H1 (cell line): ENCODE results near the gene CAPN14. TPM values are rescaled to one million over a fixed set of nuclear protein-coding genes. Genes with fewer than 3 reads are reported as not detected.

Experiments used
- polyA plus RNA-seq, 7 experiments: library from polyadenylated mRNA; depleted of rRNA in 3 of 7; stranded (reverse) in 5 of 7; unstranded in 2 of 7; fragments of >200 nt in 5 of 7; fragments of 200-250 nt in 2 of 7; gene quantifications; 1 replicate in 5 of 7; 2 replicates in 1 of 7; 4 replicates in 1 of 7; pipeline versions ENCODE4 v1.2.1 to v1.2.3, GENCODE V29; 2011 to 2013; ENCODE audit warnings: missing spikeins in 2 of 7, mixed read lengths in 2 of 7
- total RNA-seq: library from RNA; stranded (reverse); fragmentation: NEBNext Ultra II Directional; extraction: Animal tissue kit (Norgen Biotek cat#: 25700); gene quantifications from 2 replicates; pipeline ENCODE4 v1.2.1, GENCODE V29; 2021
- TF ChIP-seq, protein P1 (sequence below): fragments of 300-600 bp; sonication (generic); IDR thresholded peaks from 2 replicates; pipeline ENCODE4 v1.7.1; 2012; ENCODE audit warnings: low read length, moderate library complexity, mild to moderate bottlenecking, inconsistent platforms; ENCODE audit not compliant: insufficient replicate concordance

CAPN14 gene
- total and polyA plus RNA-seq, 2 of the 8 experiments (the other 6 are each of a cell fraction or from before 2014, with no cell fraction given), result 0.07 TPM; not detected in 1

DNA sequence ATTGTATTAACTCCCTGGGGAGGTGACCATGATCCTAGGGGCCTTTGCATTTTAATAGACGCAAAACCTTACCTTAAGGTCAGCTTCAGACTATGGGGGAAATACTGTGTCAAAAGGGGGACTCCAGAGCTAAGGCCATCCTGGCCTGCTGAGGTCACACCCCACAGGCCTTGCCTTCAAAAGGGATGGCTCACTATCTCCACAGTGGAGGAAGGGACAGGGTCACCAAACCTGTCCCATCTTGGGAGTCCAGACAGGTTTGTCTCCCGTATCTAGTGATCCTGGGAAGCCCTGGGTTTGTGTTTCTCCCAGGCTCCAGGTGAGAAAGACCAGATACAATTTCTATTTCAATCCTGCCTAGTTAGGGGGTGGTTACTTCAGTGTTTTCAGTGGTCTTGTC, 24.9 kb downstream of the CAPN14 start (continued):
- TF ChIP-seq, protein P1, sequence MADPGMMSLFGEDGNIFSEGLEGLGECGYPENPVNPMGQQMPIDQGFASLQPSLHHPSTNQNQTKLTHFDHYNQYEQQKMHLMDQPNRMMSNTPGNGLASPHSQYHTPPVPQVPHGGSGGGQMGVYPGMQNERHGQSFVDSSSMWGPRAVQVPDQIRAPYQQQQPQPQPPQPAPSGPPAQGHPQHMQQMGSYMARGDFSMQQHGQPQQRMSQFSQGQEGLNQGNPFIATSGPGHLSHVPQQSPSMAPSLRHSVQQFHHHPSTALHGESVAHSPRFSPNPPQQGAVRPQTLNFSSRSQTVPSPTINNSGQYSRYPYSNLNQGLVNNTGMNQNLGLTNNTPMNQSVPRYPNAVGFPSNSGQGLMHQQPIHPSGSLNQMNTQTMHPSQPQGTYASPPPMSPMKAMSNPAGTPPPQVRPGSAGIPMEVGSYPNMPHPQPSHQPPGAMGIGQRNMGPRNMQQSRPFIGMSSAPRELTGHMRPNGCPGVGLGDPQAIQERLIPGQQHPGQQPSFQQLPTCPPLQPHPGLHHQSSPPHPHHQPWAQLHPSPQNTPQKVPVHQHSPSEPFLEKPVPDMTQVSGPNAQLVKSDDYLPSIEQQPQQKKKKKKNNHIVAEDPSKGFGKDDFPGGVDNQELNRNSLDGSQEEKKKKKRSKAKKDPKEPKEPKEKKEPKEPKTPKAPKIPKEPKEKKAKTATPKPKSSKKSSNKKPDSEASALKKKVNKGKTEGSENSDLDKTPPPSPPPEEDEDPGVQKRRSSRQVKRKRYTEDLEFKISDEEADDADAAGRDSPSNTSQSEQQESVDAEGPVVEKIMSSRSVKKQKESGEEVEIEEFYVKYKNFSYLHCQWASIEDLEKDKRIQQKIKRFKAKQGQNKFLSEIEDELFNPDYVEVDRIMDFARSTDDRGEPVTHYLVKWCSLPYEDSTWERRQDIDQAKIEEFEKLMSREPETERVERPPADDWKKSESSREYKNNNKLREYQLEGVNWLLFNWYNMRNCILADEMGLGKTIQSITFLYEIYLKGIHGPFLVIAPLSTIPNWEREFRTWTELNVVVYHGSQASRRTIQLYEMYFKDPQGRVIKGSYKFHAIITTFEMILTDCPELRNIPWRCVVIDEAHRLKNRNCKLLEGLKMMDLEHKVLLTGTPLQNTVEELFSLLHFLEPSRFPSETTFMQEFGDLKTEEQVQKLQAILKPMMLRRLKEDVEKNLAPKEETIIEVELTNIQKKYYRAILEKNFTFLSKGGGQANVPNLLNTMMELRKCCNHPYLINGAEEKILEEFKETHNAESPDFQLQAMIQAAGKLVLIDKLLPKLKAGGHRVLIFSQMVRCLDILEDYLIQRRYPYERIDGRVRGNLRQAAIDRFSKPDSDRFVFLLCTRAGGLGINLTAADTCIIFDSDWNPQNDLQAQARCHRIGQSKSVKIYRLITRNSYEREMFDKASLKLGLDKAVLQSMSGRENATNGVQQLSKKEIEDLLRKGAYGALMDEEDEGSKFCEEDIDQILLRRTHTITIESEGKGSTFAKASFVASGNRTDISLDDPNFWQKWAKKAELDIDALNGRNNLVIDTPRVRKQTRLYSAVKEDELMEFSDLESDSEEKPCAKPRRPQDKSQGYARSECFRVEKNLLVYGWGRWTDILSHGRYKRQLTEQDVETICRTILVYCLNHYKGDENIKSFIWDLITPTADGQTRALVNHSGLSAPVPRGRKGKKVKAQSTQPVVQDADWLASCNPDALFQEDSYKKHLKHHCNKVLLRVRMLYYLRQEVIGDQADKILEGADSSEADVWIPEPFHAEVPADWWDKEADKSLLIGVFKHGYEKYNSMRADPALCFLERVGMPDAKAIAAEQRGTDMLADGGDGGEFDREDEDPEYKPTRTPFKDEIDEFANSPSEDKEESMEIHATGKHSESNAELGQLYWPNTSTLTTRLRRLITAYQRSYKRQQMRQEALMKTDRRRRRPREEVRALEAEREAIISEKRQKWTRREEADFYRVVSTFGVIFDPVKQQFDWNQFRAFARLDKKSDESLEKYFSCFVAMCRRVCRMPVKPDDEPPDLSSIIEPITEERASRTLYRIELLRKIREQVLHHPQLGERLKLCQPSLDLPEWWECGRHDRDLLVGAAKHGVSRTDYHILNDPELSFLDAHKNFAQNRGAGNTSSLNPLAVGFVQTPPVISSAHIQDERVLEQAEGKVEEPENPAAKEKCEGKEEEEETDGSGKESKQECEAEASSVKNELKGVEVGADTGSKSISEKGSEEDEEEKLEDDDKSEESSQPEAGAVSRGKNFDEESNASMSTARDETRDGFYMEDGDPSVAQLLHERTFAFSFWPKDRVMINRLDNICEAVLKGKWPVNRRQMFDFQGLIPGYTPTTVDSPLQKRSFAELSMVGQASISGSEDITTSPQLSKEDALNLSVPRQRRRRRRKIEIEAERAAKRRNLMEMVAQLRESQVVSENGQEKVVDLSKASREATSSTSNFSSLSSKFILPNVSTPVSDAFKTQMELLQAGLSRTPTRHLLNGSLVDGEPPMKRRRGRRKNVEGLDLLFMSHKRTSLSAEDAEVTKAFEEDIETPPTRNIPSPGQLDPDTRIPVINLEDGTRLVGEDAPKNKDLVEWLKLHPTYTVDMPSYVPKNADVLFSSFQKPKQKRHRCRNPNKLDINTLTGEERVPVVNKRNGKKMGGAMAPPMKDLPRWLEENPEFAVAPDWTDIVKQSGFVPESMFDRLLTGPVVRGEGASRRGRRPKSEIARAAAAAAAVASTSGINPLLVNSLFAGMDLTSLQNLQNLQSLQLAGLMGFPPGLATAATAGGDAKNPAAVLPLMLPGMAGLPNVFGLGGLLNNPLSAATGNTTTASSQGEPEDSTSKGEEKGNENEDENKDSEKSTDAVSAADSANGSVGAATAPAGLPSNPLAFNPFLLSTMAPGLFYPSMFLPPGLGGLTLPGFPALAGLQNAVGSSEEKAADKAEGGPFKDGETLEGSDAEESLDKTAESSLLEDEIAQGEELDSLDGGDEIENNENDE, result no peak
